Stimulated activated CD4-positive, alpha-beta T cell treated with anti-CD3 and anti-CD28 coated beads, Interleukin-15, amount 100 ng/mL, for 24 hours (primary cell): ENCODE measurements around the gene LRP2.
A peak's percentile ranks its signal among the peaks of the same experiment; 100 is the strongest.
"Not testable (repeated sequence)": the region's sequence is repeated elsewhere in the genome, so short reads cannot be mapped to it uniquely, and the experiment has no call there.

Experiments used
- DNase-seq: peaks from one replicate; pipeline ENCODE4 v3.0.0-alpha.2; 2020

Gene LRP2

GRCh38 chr2:169362118-169362893 lies at the start of gene LRP2:
LRP2 (minus strand) TSS chr2:169362534; CDS start chr2:169362399, 135 bp downstream.
- DNase-seq, result peak; percentile 44

GRCh38 chr2:169406891-169407290 lies 44.6 kb upstream of the LRP2 start:
- DNase-seq, result no peak

DNA sequence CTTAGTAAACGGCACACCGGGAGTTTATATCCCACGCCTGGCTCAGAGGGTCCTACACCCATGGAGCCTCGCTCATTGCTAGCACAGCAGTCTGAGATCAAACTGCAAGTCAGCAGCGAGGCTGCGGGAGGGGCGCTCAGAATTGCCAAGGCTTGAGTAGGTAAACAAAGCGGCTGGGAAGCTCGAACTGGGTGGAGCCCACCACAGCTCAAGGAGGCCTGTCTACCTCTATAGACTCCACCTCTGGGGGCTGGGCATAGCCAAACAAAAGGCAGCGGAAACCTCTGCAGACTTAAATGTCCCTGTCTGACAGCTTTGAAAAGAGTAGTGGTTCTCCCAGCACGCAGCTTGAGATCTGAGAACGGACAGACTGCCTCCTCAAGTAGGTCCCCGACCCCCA lies 37.2 kb upstream of the LRP2 start:
- not testable (repeated sequence) for DNase-seq

- DNase-seq, result no peak
Measured at GRCh38 chr2:169397697-169398096, 35.4 kb upstream of the LRP2 start.

DNA sequence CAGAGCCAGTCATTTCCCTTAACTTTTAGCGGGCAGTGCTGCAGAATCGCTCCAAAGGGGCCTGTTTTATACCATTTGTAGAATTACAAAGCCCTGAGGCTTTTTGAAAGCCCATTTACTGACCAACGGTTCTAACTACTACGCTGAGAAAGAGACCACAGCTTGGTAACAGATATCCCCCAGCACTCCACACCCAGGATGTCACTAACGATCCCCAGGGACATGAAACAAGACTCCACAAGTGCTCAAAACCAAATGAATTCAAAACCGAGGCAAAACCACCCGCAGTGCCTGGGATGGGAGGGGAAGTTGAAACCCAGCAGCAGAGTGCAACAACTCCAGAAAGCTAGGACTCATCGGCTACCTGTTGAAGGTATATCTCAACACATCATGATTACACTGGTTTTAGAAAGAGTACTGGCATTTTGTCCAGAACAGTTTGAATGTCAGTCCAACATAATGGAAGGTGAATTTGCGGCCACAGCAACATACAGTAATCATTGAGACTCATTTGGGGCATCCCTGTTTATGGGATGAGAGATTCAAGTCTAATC lies 33.6 kb upstream of the LRP2 start:
- no peak for DNase-seq

- no peak for DNase-seq
Measured at GRCh38 chr2:169393068-169393590, 30.8 kb upstream of the LRP2 start.

DNA sequence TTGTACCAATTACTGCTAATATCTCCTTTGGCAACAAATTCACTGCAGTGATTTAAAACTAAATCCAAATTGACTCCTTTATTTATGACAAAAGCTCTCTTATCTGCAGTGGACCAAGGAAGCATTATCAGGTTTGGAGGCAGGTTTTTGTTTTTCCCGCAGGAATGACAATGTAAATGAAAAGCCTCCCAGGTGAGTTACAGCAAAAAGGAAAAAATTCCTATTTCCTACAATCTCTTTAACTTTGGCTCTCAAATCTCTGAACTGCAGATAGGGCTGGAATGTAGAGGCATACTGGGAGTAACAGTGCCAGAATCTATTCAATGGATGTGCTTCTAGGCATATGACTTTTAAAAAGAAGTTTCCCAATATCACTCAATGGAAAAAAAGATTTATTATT lies 28.9 kb upstream of the LRP2 start:
- no peak for DNase-seq

DNA sequence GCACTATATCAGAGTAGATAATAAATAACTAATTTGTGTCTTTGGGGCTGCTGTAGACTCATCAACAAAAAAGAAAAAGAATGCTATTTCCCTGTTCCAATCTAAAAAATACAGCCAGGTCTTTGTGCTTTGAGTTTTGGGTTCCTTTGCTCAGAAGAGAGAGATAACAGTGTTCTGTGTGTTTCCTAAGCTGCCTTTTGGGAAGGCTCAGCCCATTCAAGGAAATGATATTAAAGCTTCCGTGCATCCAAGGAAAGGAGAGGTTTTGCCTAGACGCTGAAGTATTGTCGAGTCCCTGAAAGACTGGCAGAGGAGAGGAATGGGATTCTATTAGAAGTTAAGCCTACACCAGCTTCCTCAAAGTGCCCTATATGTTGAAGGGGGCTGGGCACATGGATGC lies 25.8 kb upstream of the LRP2 start:
- no peak for DNase-seq

DNA sequence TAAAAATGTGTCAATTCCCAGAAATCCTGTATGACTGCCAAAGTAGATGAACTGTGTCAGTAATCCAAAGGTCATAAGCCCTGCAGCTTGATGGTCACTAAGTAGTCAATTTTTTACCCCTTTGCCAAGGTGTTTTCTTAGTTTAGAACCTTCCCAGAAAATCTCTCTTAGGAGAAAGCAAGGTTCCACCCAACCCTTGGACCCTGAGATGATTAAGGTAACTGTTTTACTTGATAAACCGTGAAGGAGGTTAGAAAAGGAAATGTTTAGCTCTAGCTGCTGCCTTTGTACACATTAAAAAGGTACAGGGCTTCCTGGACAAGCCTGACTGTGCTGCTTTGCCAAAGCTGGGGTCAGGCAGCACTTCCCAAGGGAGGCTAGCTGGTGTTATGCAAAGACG lies 24.4 kb upstream of the LRP2 start:
- DNase-seq, result no peak

GRCh38 chr2:169384816-169385215 lies 22.5 kb upstream of the LRP2 start:
- no peak for DNase-seq

DNA sequence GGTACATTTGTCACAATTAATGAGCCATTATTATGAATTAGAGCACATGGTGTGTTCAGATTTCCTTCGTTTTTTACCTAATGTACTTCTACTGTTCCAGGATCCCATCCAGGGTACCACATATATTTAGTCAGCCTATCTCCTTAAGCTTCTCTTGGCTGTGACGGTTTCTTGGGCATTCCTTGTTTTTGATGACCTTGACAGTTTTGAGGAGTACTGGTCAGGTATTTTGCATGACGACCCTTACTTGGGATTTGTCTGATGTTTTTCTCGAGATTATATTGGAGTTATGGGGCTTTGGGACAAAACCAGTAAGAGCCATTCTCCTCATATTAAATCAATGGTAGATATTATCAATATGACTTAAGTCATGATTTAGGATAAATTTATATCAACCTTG lies 10.2 kb upstream of the LRP2 start:
- DNase-seq, result no peak

DNA sequence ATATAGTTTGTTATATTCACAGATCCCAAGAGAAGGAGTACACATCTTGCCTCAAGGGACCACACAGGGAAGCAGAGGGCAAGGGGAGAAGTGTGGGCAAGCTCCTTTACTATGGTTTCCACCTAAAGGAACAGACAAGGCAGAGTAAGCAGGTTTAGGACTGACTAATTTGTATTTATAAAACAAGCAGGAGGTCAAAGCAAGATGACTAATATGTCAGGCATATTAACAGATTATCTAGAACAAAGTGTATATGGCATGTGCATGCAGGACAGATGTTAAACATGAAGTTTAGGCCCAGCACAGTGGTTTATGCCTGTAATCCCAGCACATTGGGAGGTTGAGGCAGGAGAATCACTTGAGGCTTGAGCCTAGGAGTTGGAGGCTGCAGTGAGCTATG lies 3.7 kb upstream of the LRP2 start:
- DNase-seq, result no peak

- peak; percentile 3 for DNase-seq
Measured at GRCh38 chr2:169365029-169365480, 2.7 kb upstream of the LRP2 start.

- DNase-seq, result peak; percentile 69
Measured at GRCh38 chr2:169363560-169364150, 1.3 kb upstream of the LRP2 start.

GRCh38 chr2:169362894-169363559 lies 693 bp upstream of the LRP2 start:
- DNase-seq, result peak; percentile 13

DNA sequence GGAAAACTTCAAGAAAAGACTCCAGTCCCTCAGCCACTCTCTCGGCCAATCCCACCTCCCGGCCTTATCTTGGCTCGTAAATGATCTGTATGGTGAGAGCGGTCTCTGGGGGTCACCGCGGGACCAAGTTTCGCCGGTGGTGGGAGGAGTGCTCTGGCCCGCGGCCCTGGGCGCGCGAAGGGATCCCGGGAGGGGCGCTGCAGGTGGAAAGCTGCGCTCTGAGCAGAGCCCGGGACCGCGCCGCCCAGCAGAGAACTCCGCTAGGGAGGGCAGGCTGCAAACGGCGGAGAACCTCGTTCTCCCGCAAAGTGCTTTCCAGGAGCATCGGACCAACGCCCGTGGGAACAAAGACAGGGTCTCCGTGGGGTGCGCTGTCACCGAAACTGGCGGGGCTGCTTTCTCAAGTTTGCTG lies 622 bp downstream of the LRP2 start:
- peak; percentile 32 for DNase-seq

- no peak for DNase-seq
Measured at GRCh38 chr2:169360984-169361705, 1.2 kb downstream of the LRP2 start.

- no peak for DNase-seq
Measured at GRCh38 chr2:169358016-169358415, 4.3 kb downstream of the LRP2 start.

DNA sequence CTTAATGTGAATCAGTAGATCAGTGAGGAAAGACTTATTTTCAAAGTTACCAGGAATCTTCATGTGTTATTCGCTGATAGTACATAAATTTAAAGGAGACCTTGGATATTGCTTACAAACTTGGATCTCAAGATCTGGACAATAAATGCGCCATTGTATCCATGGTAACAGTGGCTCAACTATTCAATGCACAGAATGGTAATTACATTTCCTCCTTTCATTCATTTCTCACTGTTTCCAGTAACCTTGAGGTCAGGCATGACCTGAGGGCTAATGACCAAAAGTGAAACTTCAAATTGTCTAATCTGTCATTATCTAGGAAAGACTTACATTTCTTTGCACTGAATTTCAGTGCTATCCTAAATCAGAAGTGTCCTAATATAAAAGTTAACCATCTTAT lies 8.1 kb downstream of the LRP2 start:
- DNase-seq, result no peak

DNA sequence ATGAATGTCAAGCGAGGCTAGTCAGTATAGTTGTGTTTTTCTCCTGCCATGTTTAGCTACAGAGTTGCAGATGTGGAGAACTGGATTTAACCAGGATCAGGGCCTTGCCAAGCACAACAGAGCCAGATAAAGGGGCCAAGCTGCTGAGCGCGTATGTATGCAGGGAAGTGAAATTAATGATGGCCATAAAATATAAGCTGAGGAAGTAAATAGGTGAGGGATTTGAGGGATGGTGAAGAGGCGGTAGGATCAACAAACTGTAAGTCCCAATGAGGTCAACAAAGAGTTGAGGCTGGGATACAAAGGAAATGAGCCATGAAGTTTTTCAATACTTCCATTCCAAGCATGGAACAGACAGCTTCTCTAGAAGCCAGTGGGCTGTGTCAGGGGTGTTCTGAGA lies 10.6 kb downstream of the LRP2 start:
- DNase-seq, result no peak

- no peak for DNase-seq
Measured at GRCh38 chr2:169349535-169349934, 12.8 kb downstream of the LRP2 start.

- no peak for DNase-seq
Measured at GRCh38 chr2:169348321-169349024, 13.9 kb downstream of the LRP2 start.
